Stimulated activated CD8-positive, alpha-beta memory T cell treated with anti-CD3 and anti-CD28 coated beads, Interleukin-4, amount 100 ng/mL, for 1 hour (primary cell): ENCODE measurements around the gene KRT5.
"Not testable (repeated sequence)": the region's sequence is repeated elsewhere in the genome, so short reads cannot be mapped to it uniquely, and the experiment has no call there.

Experiments used
- DNase-seq, 2 donors: peaks; one replicate each; pipeline ENCODE4 v3.0.0-alpha.2; 2020; ENCODE audit warnings: low read depth in 2 of 2, low spot score in 1 of 2

The KRT5 gene

DNA sequence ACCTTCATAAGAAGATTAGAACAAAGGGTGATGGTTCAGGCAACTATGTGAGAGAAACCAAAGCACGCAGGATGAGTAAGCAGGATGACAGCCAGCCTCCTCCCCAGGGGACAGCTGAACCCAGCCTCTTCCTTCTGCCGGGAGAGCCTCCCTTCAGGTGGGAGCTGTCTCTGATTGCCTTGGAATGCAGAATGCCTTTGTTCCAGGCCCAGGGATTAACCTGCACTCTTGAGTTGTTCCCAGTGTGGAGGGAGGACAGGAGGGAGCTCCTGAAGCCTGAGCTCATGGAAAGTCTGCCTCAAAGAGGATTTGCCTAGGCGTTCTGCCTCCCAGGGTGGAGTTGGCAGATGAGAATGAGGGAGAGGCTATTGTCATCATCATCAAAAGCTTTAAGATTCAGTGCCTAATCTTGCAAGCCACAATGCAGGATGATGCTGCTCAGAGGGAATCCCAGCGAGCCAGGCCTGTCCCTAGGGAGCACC is 23.6 kb downstream of the KRT5 start:
- no peak for DNase-seq

DNA sequence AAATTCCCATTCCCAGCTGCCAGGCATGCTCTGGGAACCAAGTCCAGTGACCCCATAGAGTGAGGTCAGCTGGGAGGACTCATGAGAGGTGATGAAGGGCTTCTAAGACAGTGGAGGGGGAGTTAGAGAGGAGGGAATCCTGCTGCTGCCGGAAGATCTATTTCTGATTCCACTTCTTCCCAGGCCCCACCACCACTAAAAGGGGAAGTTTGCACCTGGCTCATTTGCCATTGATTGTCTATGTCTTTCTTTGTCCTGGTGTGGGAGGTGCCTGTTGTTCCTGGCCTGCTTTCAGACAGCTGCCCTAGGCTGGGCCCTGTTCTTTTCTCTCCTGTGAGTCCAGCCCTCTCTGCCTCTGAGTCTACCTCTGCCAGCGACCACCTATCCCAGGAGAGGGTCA is 24.1 kb downstream of the KRT5 start:
- no peak for DNase-seq

DNA sequence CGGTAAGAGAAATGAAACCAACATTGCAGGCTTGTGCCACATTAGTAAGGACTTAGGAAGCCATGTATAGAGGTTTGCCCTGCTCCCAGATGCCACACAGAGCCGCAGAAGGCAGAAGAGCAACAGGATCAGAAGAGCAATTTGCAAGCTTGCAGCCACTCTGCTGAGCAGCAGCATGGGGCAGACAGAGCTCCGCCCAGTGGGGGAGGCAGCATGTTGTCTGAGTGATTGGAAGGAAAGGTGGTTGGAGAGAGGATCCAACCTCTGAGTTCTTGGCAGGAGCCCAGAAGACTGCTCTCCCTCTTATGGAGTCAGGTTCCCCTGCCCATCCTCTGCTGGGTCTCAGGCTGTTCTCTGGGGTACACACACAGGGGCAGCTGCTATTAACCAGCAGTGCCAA is 24.8 kb downstream of the KRT5 start:
- DNase-seq: no peak

- no peak for DNase-seq
These were observed 25.7 kb downstream of the KRT5 start for GRCh38 chr12:52494518-52494917.

DNA sequence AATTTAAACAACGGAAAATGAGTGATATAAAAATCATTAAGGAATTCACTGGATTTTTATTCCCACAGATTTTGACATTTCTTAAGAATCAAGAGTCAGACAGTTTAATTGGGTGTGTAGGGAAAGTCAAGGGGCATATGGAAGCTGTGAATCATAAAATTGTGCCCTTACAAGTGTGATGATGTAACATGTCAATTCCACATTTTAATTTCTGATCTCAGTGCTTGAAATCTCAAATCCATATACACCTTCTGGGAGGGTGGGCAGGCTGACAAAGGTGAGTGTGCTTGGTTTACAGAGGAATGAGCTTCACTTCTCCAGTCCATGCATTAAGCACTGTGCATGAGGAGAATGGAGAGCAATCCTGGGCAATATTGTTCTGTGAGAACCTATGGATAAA is 26.1 kb downstream of the KRT5 start:
- no peak for DNase-seq

GRCh38 chr12:52493172-52493571 is 27.0 kb downstream of the KRT5 start, which contains the start of gene KRT6A:
TSS of gene KRT6A (minus strand) at chr12:52493257. CDS start at chr12:52493188, 69 bp downstream.
- no peak for DNase-seq

GRCh38 chr12:52492405-52492804 is 27.8 kb downstream of the KRT5 start:
- not testable (repeated sequence) for DNase-seq

DNA sequence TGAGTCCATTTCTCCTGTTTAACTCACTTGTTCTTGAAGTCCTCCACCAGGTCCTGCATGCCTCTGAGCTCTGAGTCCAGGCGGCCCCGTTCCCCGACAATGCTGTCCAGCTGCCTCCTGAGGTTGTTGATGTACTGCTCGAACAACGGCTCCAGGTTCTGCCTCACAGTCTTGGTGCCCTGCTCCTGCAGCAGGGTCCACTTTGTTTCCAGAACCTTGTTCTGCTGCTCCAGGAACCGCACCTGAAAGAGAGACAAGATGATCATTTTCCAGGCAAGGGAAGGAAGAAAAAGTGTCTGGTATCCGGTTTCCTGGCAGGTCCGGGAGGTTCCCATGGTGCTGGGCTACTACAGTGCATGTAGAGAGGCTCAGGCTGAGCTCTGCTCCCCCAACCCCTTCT is 28.7 kb downstream of the KRT5 start:
- DNase-seq: not testable (repeated sequence)

- DNase-seq: no peak
These were observed 31.5 kb downstream of the KRT5 start for GRCh38 chr12:52488736-52489135.

GRCh38 chr12:52487744-52488443 is 32.3 kb downstream of the KRT5 start:
- DNase-seq: not testable (repeated sequence)

DNA sequence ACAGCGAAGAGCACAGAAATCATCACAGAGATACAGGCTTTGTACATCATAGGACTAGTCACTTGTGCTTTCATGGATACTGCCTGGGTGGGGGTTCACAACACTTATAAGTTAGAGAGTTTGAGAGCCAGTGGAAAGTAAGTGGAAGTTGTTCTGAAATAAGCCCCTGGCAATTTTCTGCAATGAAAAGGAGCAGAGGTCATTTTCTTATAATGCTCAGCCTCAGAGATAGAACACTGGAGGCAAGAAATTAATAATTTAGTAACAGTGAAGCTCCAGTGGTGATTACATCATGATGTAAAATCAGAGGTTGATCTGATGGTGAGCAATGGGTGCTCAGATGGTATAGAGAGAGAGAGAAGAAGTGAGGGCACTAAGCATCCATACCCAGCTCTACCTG is 33.0 kb downstream of the KRT5 start:
- no peak for DNase-seq

DNA sequence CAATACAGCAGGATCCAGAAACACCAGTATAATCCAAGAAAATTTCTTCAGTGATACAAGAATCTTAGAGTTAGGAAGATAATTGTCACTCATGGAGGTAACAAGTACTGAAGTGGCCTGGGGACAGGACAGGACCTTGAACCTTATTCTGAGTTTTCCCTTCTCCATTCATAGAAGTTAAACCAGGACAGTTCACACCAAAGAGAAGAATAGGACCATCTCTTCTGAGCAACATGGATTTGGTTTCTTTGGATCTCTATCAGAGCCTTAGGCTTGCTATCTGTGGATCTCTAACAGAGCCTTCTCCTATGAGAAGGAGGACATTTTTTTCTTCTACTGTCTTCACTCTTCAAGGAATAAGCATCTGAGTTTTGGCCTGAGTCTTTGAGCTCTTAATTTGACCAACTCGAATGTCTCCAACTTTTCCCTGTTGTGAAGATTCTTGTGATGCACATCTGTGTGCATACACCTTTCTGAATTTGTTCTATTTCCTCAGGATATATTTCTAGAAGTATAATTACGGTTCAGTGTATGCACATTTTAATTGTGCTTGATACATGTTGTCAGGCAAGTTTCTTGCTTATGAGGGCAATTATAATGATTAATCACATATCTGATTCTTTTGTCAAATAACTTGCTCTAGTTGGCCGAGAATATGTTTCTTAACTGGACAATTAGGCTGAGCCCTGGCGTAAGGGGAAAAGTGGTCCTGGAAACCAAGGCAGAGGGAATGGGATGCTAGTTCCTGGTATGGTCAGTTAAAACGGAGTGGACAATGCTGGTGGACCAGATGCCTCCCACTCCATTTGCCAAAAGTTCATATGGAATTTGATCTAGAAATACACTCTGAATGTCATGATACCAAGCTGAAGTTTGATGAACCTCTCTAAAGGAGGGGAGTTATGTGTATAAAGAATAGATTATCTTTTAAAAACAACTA is 33.8 kb downstream of the KRT5 start:
- DNase-seq: no peak

DNA sequence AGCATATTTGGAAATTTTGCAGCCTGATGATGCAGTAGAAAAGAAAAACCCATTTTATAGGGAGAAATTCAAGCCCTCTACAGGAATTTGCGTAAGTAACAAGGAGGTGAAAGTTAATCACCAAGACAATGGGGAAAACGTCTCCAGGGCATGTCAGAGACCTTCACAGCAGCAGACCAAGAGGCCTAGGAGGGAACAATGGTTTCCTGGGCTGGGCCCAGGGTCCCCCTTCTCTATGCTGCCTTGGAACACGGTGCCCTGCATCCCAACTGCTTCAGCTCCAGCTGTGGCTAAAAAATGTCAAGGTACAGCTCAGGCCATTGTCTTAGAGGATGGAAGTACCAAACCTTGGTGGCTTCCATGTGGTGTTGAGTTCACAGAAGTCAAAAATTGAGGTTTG is 40.1 kb downstream of the KRT5 start:
- DNase-seq: no peak

DNA sequence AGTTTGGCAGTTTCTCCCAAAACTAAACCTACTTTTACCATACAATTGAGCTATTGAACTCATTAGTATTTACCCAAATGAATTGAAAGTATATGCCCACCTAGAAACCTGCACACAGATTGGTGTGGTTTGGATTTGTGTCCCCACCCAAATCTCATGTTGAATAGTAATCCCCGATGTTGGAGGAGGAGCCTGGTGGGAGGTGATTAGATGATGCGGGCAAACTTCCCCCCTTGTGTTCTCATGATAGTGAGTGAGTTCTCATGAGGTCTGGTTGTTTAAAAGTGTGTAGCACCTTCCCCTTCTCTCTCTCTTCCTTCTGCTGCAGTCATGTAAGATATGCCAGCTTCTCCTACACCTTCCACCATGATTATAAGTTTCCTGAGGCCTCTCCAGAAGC is 42.5 kb downstream of the KRT5 start:
- DNase-seq: no peak

GRCh38 chr12:52474212-52474611 is 46.0 kb downstream of the KRT5 start:
- DNase-seq: no peak

- DNase-seq: no peak
These were observed 46.4 kb downstream of the KRT5 start, which contains the start of gene KRT6C for GRCh38 chr12:52473768-52474167. TSS of gene KRT6C (minus strand) at chr12:52473805. CDS start at chr12:52473737, 68 bp downstream.

DNA sequence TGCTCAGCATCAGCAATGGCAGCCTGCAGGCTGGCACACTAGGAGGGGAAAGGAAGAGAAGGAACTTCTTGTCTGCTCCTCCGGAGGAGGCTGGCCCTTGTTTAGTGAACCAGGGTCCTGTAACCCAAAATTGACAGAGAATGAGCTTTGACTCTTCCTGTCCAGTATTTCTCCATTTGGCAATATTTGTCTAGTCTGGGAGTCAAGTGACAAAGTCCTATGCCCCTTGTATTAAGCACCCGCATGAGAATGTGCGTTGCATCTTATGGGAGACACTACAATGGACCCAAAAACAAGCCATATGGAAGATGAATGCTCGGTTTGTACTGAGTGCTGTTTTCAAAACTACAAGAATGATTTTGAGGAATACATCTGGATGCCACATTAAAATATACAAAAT is 50.3 kb downstream of the KRT5 start:
- DNase-seq: no peak

- DNase-seq: no peak
These were observed 55.3 kb downstream of the KRT5 start for GRCh38 chr12:52464897-52465296.
